HepG2 (cell line): ENCODE results near the gene FNDC3B. TPM values are rescaled to one million over a fixed set of nuclear protein-coding genes. Genes with fewer than 3 reads are reported as not detected.
A peak's percentile ranks its signal among the peaks of the same experiment; 100 is the strongest.

Experiments used
- ATAC-seq: fragments of 200-7000 bp; cut with Tn5 transposase; 3 replicates; pipeline ENCODE4 v1.9.1; 2020; ENCODE audit warnings: mild to moderate bottlenecking, moderate library complexity
- BruUV-seq: library from RNA; stranded (reverse); fragments of 400-500 nt; replicated peaks from 2 replicates; lab custom pipeline; 2021; lab: Mats Ljungman, UMichigan
- CTCF ChIA-PET: fragments of 300-600 bp; formaldehyde crosslinking; extraction: SDS; loops from one replicate; lab custom pipeline; 2021; ENCODE audit warnings: low total read pairs, inconsistent platforms, low intra/inter-chr PET ratio; lab: Yijun Ruan, JAX
- POLR2A ChIA-PET: fragments of 350-600 bp; sonication (Branson Sonifier 250); formaldehyde crosslinking; loops from one replicate; lab custom pipeline; 2020; ENCODE audit warnings: antibody characterized with exemption, inconsistent platforms; lab: Yijun Ruan, JAX
- DNase-seq: peaks from one replicate; pipeline ENCODE4 v3.0.0-alpha.2; 2015; ENCODE audit warnings: low spot score
- FAIRE-seq: peaks from 3 replicates; lab custom pipeline; 2011; peaks lifted over from hg19 to GRCh38; lab: Jason Lieb, UNC
- H2AFZ ChIP-seq: one replicate; pipeline ENCODE4 v1.6.1; 2011; ENCODE audit warnings: low read length, inconsistent platforms
- H3K27ac ChIP-seq: fragments of 300-600 bp; 3 replicates; pipeline ENCODE4 v1.8.0; 2011; ENCODE audit warnings: mixed run types, mild to moderate bottlenecking, mixed read lengths, low read length, inconsistent platforms; ENCODE audit not compliant: insufficient read depth; ENCODE audit errors: extremely low read length
- H3K27me3 ChIP-seq, 2 experiments: fragments of 200-600 bp in 1 of 2; 2 replicates in 1 of 2; 3 replicates in 1 of 2; pipeline versions ENCODE4 v1.6.0 to v1.8.0; 2011; ENCODE audit warnings: low read length in 2 of 2, mild to moderate bottlenecking in 2 of 2, moderate library complexity in 2 of 2, inconsistent platforms in 1 of 2; ENCODE audit not compliant: insufficient read depth in 2 of 2, control insufficient read depth in 1 of 2
- H3K36me3 ChIP-seq, 2 experiments: fragments of 200-600 bp in 1 of 2; replicated peaks in 1 of 2; 2 replicates in 1 of 2; 3 replicates in 1 of 2; pipeline versions ENCODE4 v1.5.1 to v1.8.0; 2011; ENCODE audit warnings: low read length in 2 of 2, inconsistent platforms in 1 of 2; ENCODE audit not compliant: insufficient read depth in 2 of 2, control insufficient read depth in 1 of 2
- H3K4me1 ChIP-seq: 2 replicates; pipeline ENCODE4 v1.5.1; 2012; ENCODE audit warnings: low read length, inconsistent platforms; ENCODE audit not compliant: insufficient read depth
- H3K4me2 ChIP-seq: 2 replicates; pipeline ENCODE4 v1.6.0; 2011; ENCODE audit warnings: low read depth, low read length, inconsistent platforms
- H3K4me3 ChIP-seq, 3 experiments: fragments of 200-600 bp in 1 of 3; sonication (generic), shearing (Covaris generic) in 1 of 3; replicated peaks in 1 of 3; 2 replicates each; pipeline ENCODE4 v1.5.1; 2011 to 2016; ENCODE audit warnings: low read length in 3 of 3, inconsistent platforms in 2 of 3, low read depth in 2 of 3, mild to moderate bottlenecking in 2 of 3, control low read depth in 1 of 3, mixed read lengths in 1 of 3; ENCODE audit not compliant: insufficient read depth in 1 of 3
- H3K79me2 ChIP-seq: one replicate; pipeline ENCODE4 v1.6.1; 2011; ENCODE audit warnings: low read length, inconsistent platforms; ENCODE audit not compliant: insufficient read depth
- H3K9ac ChIP-seq: 2 replicates; pipeline ENCODE4 v1.6.0; 2011; ENCODE audit warnings: mild to moderate bottlenecking, low read depth, low read length, inconsistent platforms; ENCODE audit not compliant: insufficient read depth
- H3K9me3 ChIP-seq: 2 replicates; pipeline ENCODE4 v1.5.1; 2012; ENCODE audit warnings: mild to moderate bottlenecking, low read length
- H4K20me1 ChIP-seq: 2 replicates; pipeline ENCODE4 v1.6.0; 2011; ENCODE audit warnings: inconsistent platforms, mild to moderate bottlenecking, low read length, moderate library complexity; ENCODE audit not compliant: insufficient read depth
- ARID3A ChIP-seq: IDR thresholded peaks from 2 replicates; pipeline ENCODE4 v1.6.1; 2012; ENCODE audit warnings: low read depth, low read length, improper control_type of control experiment
- ARID4A ChIP-seq: sonication (generic); formaldehyde crosslinking; IDR thresholded peaks from 2 replicates; pipeline ENCODE4 v1.5.0; 2020; ENCODE audit warnings: mild to moderate bottlenecking, missing genetic modification reagents, borderline replicate concordance
- DDIT3 ChIP-seq: sonication (generic); formaldehyde crosslinking; IDR thresholded peaks from 2 replicates; pipeline ENCODE4 v1.4.0; 2020; ENCODE audit warnings: mild to moderate bottlenecking, missing genetic modification reagents
- ETS1 ChIP-seq: sonication (generic); formaldehyde crosslinking; IDR thresholded peaks from 2 replicates; pipeline ENCODE4 v1.4.0; 2020; ENCODE audit warnings: missing genetic modification reagents
- HNF4A ChIP-seq: sonication (generic); formaldehyde crosslinking; IDR thresholded peaks from 2 replicates; pipeline ENCODE4 v1.4.0; 2020; ENCODE audit warnings: missing genetic modification reagents
- NCOA1 ChIP-seq: sonication (generic); formaldehyde crosslinking; IDR thresholded peaks from 2 replicates; pipeline ENCODE4 v1.9.0; 2021; ENCODE audit warnings: missing genetic modification reagents
- NFYC ChIP-seq: IDR thresholded peaks from 2 replicates; pipeline ENCODE4 v1.6.1; 2016; ENCODE audit warnings: missing genetic modification reagents, missing compliant biosample characterization
- RBM22 ChIP-seq: fragments of 200-400 bp; formaldehyde crosslinking; optimal IDR thresholded peaks from 2 replicates; pipeline ENCODE3; 2017; ENCODE audit warnings: mild to moderate bottlenecking, low read length, moderate library complexity
- SIN3A ChIP-seq: IDR thresholded peaks from 2 replicates; pipeline ENCODE4 v1.6.1; 2011; ENCODE audit warnings: low read depth, mild to moderate bottlenecking, control low read depth, low read length, borderline replicate concordance
- STAG1 ChIP-seq: sonication (generic); formaldehyde crosslinking; IDR thresholded peaks from 2 replicates; pipeline ENCODE4 v1.4.0; 2020; ENCODE audit warnings: missing genetic modification reagents
- TRAFD1 ChIP-seq: sonication (generic); formaldehyde crosslinking; IDR thresholded peaks from 2 replicates; pipeline ENCODE4 v1.5.1; 2020; ENCODE audit warnings: missing genetic modification reagents, mild to moderate bottlenecking, borderline replicate concordance
- WGBS: methylation state at CpG from one replicate; pipeline ENCODE4 v1.1.6; 2017; ENCODE audit warnings: low lambda C conversion rate; 5-methylcytosine and 5-hydroxymethylcytosine counted together
- in situ Hi-C: cut with HindIII; loops from 2 replicates; pipeline ENCODE4 v1.10.0; 2017; ENCODE audit warnings: low pct_unique_long_range_greater_than_20kb; ENCODE audit not compliant: extremely low pct_ligation_motif_present
- intact Hi-C: fragments of 100-400 bp; cut with micrococcal nuclease; formaldehyde crosslinking; loops from one replicate; pipeline ENCODE4 v1.10.0; 2022; ENCODE audit not compliant: unreplicated experiment
- polyA plus RNA-seq, 8 experiments: library from polyadenylated mRNA; depleted of rRNA in 3 of 8; stranded (reverse) in 7 of 8; unstranded in 1 of 8; fragments of >200 nt; fragmentation: Illumina TruSeq in 4 of 8; extraction: Trizol in 4 of 8; gene quantifications; 2 replicates each; pipeline versions ENCODE4 v1.2.1 to v1.2.3, GENCODE V29; 2011 to 2016; ENCODE audit warnings: low read depth in 4 of 8, missing spikeins in 1 of 8, mixed read lengths in 1 of 8; ENCODE audit not compliant: insufficient read depth in 1 of 8
- total RNA-seq, 5 experiments: library from RNA; depleted of rRNA; stranded (reverse); fragments of >200 nt; fragmentation: Illumina TruSeq; extraction: Trizol; gene quantifications; 2 replicates each; pipeline ENCODE4 v1.2.3, GENCODE V29; 2016; ENCODE audit warnings: low read depth in 1 of 5

Gene FNDC3B
- total and polyA plus RNA-seq, 2 of the 13 experiments (the other 11 are each of a cell fraction or from before 2014, with no cell fraction given) = 74.8 to 103 TPM

GRCh38 chr3:172332256-172333041, 293.1 kb downstream of the FNDC3B start:
- intact Hi-C loops = no loop called here
- ATAC-seq = peak; percentile 81
- TF ChIP-seq RBM22 = peak; percentile 79
- peak; percentile 63; the same call in 1 of the 2 replicates for TF ChIP-seq NCOA1 (CRISPR knock-in tag)
- TF ChIP-seq ETS1 (CRISPR knock-in tag) = no peak
- TF ChIP-seq ARID4A (CRISPR knock-in tag) = 0 out of 2 replicates have a peak, but pooled peaks have one; percentile 16
- TF ChIP-seq SIN3A = no peak
- no peak for TF ChIP-seq TRAFD1 (CRISPR knock-in tag)
- 0 out of 2 replicates have a peak, but pooled peaks have one; percentile 36 for TF ChIP-seq ARID3A
- TF ChIP-seq DDIT3 (CRISPR knock-in tag) = no peak
- TF ChIP-seq NFYC (CRISPR knock-in tag) = no peak
- TF ChIP-seq STAG1 = peak; percentile 38; the same call in 1 of the 2 replicates
- no peak for TF ChIP-seq HNF4A (CRISPR knock-in tag)

More at GRCh38 chr3:172332256-172333041, 293.1 kb downstream of the FNDC3B start:
- Histone ChIP-seq H3K9ac (no peak overlapping the region), H3K27ac (peak overlapping the region; percentile 46), H3K4me2 (no peak overlapping the region), H3K79me2 (peaks cover 2% of the 10 kb centered on the region), H3K36me3 (peaks cover 34 to 84% of the 10 kb centered on the region in 2 experiments), H2AFZ (no peak overlapping the region), H3K9me3 (no peaks in the 10 kb centered on the region), H3K4me3 (no peak overlapping the region), H3K4me1 (no peaks in the 10 kb centered on the region), H4K20me1 (peaks cover 64% of the 10 kb centered on the region), H3K27me3 (no peaks in the 10 kb centered on the region)
- ChIA-PET POLR2A (no interaction called here), CTCF (interaction anchor here (2.1 kb wide), 1 partner anchor 335 kb away, joined by 7 read pairs; no protein-coding TSS in a partner anchor)
- peak; percentile 57 for DNase-seq
- BruUV-seq = no TSS peak
- 80% methylated on average over 2 of the region's 2 CpGs for WGBS
- FAIRE-seq = peak; percentile 92
- in situ Hi-C loops = no loop called here
